Keratinocyte (primary cell): Measurements from ENCODE around the gene NEK9.

ENCODE experiments used
- CTCF ChIP-seq, 3 experiments: IDR thresholded peaks in 1 of 3; conservative IDR thresholded peaks in 1 of 3; optimal IDR thresholded peaks in 1 of 3; 2 replicates in 2 of 3; 3 replicates in 1 of 3; pipeline versions ENCODE3 to v1.5.1; 2011; ENCODE audit warnings: low read length in 3 of 3, mild to moderate bottlenecking in 3 of 3, moderate library complexity in 2 of 3, control low read depth in 1 of 3, inconsistent platforms in 1 of 3; ENCODE audit not compliant: insufficient read depth in 2 of 3; ENCODE audit errors: extremely low read depth in 1 of 3
- EZH2 ChIP-seq: IDR thresholded peaks from one replicate; pipeline ENCODE4 v1.6.1; 2012; ENCODE audit warnings: inconsistent platforms, mild to moderate bottlenecking, low read length, moderate library complexity

GRCh38 chr14:75051556-75051899 is 75.3 kb downstream of the NEK9 start:
- TF ChIP-seq CTCF (optimal IDR thresholded peaks at IDR 0.05 in 1 of 3, IDR thresholded peaks at IDR 0.05 in 1 of 3, conservative IDR thresholded peaks at IDR 0.05 in 1 of 3; ENCODE audit: extremely low read depth in 1 of 3, insufficient read depth in 2 of 3, low read length in 3 of 3) (no peak), EZH2 (no peak)
